Measurements from ENCODE around the gene SCYGR7. TPM values are rescaled to one million over a fixed set of nuclear protein-coding genes. Genes with fewer than 3 reads are reported as not detected.
A peak's percentile ranks its signal among the peaks of the same experiment; 100 is the strongest.

The SCYGR7 gene
- total and polyA plus RNA-seq, 2 of the 13 experiments (the other 11 are each of a cell fraction or from before 2014, with no cell fraction given): not detected

GRCh38 chr2:227766373-227766883 lies 38.3 kb downstream of the SCYGR7 start (continued):
- TF ChIP-seq DMTF1 (CRISPR knock-in tag; IDR thresholded peaks at IDR 0.05) (no peak), BCL3 (CRISPR knock-in tag; IDR thresholded peaks at IDR 0.05) (no peak), ZC3H13 (CRISPR knock-in tag; IDR thresholded peaks at IDR 0.05) (no peak), ZBTB25 (CRISPR knock-in tag; IDR thresholded peaks at IDR 0.05) (peak; percentile 79; the same call in 1 of the 2 replicates), STAT5B (CRISPR knock-in tag; IDR thresholded peaks at IDR 0.05) (0 out of 2 replicates have a peak, but pooled peaks have one; percentile 49), ZSCAN20 (CRISPR knock-in tag; IDR thresholded peaks at IDR 0.05; ENCODE audit: borderline replicate concordance) (no peak), NPAS2 (CRISPR knock-in tag; IDR thresholded peaks at IDR 0.05; ENCODE audit: borderline replicate concordance) (no peak), SNAPC2 (CRISPR knock-in tag; IDR thresholded peaks at IDR 0.05) (no peak), ZNF776 (CRISPR knock-in tag; IDR thresholded peaks at IDR 0.05) (no peak), HNF4A (CRISPR knock-in tag; IDR thresholded peaks at IDR 0.05) (0 out of 2 replicates have a peak, but pooled peaks have one; percentile 10), JDP2 (CRISPR knock-in tag; IDR thresholded peaks at IDR 0.05; ENCODE audit: borderline replicate concordance) (no peak), ZFP36 (IDR thresholded peaks at IDR 0.05; ENCODE audit: borderline replicate concordance, low read depth, low read length, partially characterized antibody) (no peak), MXD1 (CRISPR knock-in tag; IDR thresholded peaks at IDR 0.05) (no peak), KLF12 (CRISPR knock-in tag; IDR thresholded peaks at IDR 0.05; ENCODE audit: borderline replicate concordance) (no peak), DBP (CRISPR knock-in tag; IDR thresholded peaks at IDR 0.05; ENCODE audit: not compliant biosample characterization) (no peak), E2F5 (CRISPR knock-in tag; conservative IDR thresholded peaks at IDR 0.05) (no peak), ZMYM4 (CRISPR knock-in tag; IDR thresholded peaks at IDR 0.05) (no peak), YEATS2 (CRISPR knock-in tag; IDR thresholded peaks at IDR 0.05; ENCODE audit: borderline replicate concordance) (peak; percentile 44; the same call in 1 of the 2 replicates), GTF2F1 (IDR thresholded peaks at IDR 0.05; ENCODE audit: low read length) (no peak), SP4 (CRISPR knock-in tag; IDR thresholded peaks at IDR 0.05) (no peak), UBTF (CRISPR knock-in tag; IDR thresholded peaks at IDR 0.05) (no peak)
